NCI-H226 (cell line): ENCODE measurements around the gene ADARB2.
"Not testable (repeated sequence)": the region's sequence is repeated elsewhere in the genome, so short reads cannot be mapped to it uniquely, and the experiment has no call there.

ENCODE experiments used
- DNase-seq: peaks from one replicate; pipeline ENCODE4 v3.0.0-alpha.2; 2015

The ADARB2 gene

GRCh38 chr10:1476455-1476803 lies 260.9 kb downstream of the ADARB2 start:
- no peak for DNase-seq

GRCh38 chr10:1475771-1476454 lies 261.4 kb downstream of the ADARB2 start:
- no peak for DNase-seq

GRCh38 chr10:1475098-1475591 lies 262.2 kb downstream of the ADARB2 start:
- DNase-seq, result no peak

- DNase-seq, result no peak
Observed at GRCh38 chr10:1474376-1475097, 262.8 kb downstream of the ADARB2 start.

- no peak for DNase-seq
Observed at GRCh38 chr10:1473874-1474273, 263.5 kb downstream of the ADARB2 start.

GRCh38 chr10:1472178-1472958 lies 265.0 kb downstream of the ADARB2 start:
- no peak for DNase-seq

- no peak for DNase-seq
Observed at GRCh38 chr10:1468811-1469210, 268.5 kb downstream of the ADARB2 start.

GRCh38 chr10:1467334-1468076 lies 269.8 kb downstream of the ADARB2 start:
- no peak for DNase-seq

- no peak for DNase-seq
Observed at GRCh38 chr10:1465993-1466764, 271.1 kb downstream of the ADARB2 start.

- no peak for DNase-seq
Observed at GRCh38 chr10:1465418-1465911, 271.9 kb downstream of the ADARB2 start.

GRCh38 chr10:1464881-1465417 lies 272.4 kb downstream of the ADARB2 start:
- DNase-seq, result no peak

- not testable (repeated sequence) for DNase-seq
Observed at GRCh38 chr10:1463971-1464370, 273.4 kb downstream of the ADARB2 start.

- DNase-seq, result no peak
Observed at GRCh38 chr10:1462994-1463633, 274.2 kb downstream of the ADARB2 start.

GRCh38 chr10:1462521-1462920 lies 274.8 kb downstream of the ADARB2 start:
- DNase-seq, result no peak

- no peak for DNase-seq
Observed at GRCh38 chr10:1462032-1462431, 275.3 kb downstream of the ADARB2 start.

GRCh38 chr10:1461016-1461415 lies 276.3 kb downstream of the ADARB2 start:
- no peak for DNase-seq

GRCh38 chr10:1459664-1460063 lies 277.7 kb downstream of the ADARB2 start:
- DNase-seq, result not testable (repeated sequence)

- no peak for DNase-seq
Observed at GRCh38 chr10:1454951-1455350, 282.4 kb downstream of the ADARB2 start.

GRCh38 chr10:1454428-1454827 lies 282.9 kb downstream of the ADARB2 start:
- no peak for DNase-seq

- DNase-seq, result no peak
Observed at GRCh38 chr10:1452777-1453176, 284.5 kb downstream of the ADARB2 start.

- no peak for DNase-seq
Observed at GRCh38 chr10:1451941-1452340, 285.4 kb downstream of the ADARB2 start.
